ENCODE data around the gene PCGF3.

GRCh38 chr4:657338-657833 lies 48.2 kb upstream of the PCGF3 start:
- TF ChIP-seq CTCF (conservative IDR thresholded peaks at IDR 0.05; ENCODE audit: low read depth, low read length) (no peak), EZH2 (IDR thresholded peaks at IDR 0.05; ENCODE audit: low read length, unreplicated experiment) (no peak), EZH2phosphoT487 (IDR thresholded peaks at IDR 0.05; ENCODE audit: borderline replicate concordance, low read length) (no peak)
